Right renal cortex interstitium (tissue), 3 donors: ENCODE measurements around the gene MMP23B. TPM values are rescaled to one million over a fixed set of nuclear protein-coding genes. Genes with fewer than 3 reads are reported as not detected.
"Not testable (repeated sequence)": the region's sequence is repeated elsewhere in the genome, so short reads cannot be mapped to it uniquely, and the experiment has no call there.

Experiments used
- DNase-seq, 3 donors: peaks; one replicate each; pipeline ENCODE4 v3.0.0-alpha.2; 2013; ENCODE audit warnings: low read depth in 3 of 3, low spot score in 2 of 3
- polyA plus RNA-seq, 3 donors: library from polyadenylated mRNA; unstranded; fragments of 120-200 nt; gene quantifications; one replicate each; pipeline ENCODE4 v1.2.1, GENCODE V29; 2013; ENCODE audit not compliant: insufficient read length in 3 of 3

MMP23B gene
- 10 to 100 TPM; 13.4 to 15.6 (median 15.2) TPM for polyA plus RNA-seq

GRCh38 chr1:1631782-1632420, at the start of gene MMP23B:
TSS of gene MMP23B (plus strand) at chr1:1632173. CDS start at chr1:1632219, 46 bp downstream.
- DNase-seq: peak in 1 of 3 donors; percentile 47

GRCh38 chr1:1582585-1583346, 49.2 kb upstream of the MMP23B start:
- DNase-seq: no peak

- no peak for DNase-seq
These were observed 48.5 kb upstream of the MMP23B start for GRCh38 chr1:1583347-1584010.

- no peak for DNase-seq
These were observed 40.5 kb upstream of the MMP23B start for GRCh38 chr1:1591452-1591851.

GRCh38 chr1:1593834-1594601, 38.0 kb upstream of the MMP23B start:
- no peak for DNase-seq

GRCh38 chr1:1594602-1595260, 37.2 kb upstream of the MMP23B start:
- DNase-seq: no peak

- DNase-seq: not testable (repeated sequence)
These were observed 36.6 kb upstream of the MMP23B start for GRCh38 chr1:1595341-1595740.

GRCh38 chr1:1596493-1597274, 35.3 kb upstream of the MMP23B start:
- no peak for DNase-seq

- DNase-seq: no peak
These were observed 34.6 kb upstream of the MMP23B start for GRCh38 chr1:1597275-1597930.

GRCh38 chr1:1598051-1598719, 33.8 kb upstream of the MMP23B start:
- no peak for DNase-seq

GRCh38 chr1:1598720-1599029, 33.3 kb upstream of the MMP23B start:
- no peak for DNase-seq

- DNase-seq: no peak
These were observed 32.7 kb upstream of the MMP23B start for GRCh38 chr1:1599030-1599934.

GRCh38 chr1:1599935-1600860, 31.8 kb upstream of the MMP23B start, which contains the start of gene FNDC10:
TSS of gene FNDC10 (minus strand) at chr1:1600135. CDS start at chr1:1600015, 120 bp downstream.
- no peak for DNase-seq

GRCh38 chr1:1600861-1601563, 31.0 kb upstream of the MMP23B start:
- DNase-seq: no peak

GRCh38 chr1:1601564-1602303, 30.2 kb upstream of the MMP23B start:
- no peak for DNase-seq
